Body of pancreas (tissue), 4 donors: ENCODE results near the gene ZNF773.

Experiments
- POLR2A ChIP-seq, 3 donors: fragments of 450-650 bp; IDR thresholded peaks; one replicate each; pipeline ENCODE4 v1.6.1; 2016; ENCODE audit warnings: antibody characterized with exemption in 3 of 3, mild to moderate bottlenecking in 2 of 3
- TF ChIP-seq, protein P1 (sequence below), 7 experiments: fragments of 450-650 bp in 4 of 7; fragments of 200-600 bp in 3 of 7; sonication (generic) in 3 of 7; IDR thresholded peaks; one replicate each; pipeline ENCODE4 v1.5.1; 2016 to 2019; ENCODE audit warnings: antibody characterized with exemption in 7 of 7

DNA sequence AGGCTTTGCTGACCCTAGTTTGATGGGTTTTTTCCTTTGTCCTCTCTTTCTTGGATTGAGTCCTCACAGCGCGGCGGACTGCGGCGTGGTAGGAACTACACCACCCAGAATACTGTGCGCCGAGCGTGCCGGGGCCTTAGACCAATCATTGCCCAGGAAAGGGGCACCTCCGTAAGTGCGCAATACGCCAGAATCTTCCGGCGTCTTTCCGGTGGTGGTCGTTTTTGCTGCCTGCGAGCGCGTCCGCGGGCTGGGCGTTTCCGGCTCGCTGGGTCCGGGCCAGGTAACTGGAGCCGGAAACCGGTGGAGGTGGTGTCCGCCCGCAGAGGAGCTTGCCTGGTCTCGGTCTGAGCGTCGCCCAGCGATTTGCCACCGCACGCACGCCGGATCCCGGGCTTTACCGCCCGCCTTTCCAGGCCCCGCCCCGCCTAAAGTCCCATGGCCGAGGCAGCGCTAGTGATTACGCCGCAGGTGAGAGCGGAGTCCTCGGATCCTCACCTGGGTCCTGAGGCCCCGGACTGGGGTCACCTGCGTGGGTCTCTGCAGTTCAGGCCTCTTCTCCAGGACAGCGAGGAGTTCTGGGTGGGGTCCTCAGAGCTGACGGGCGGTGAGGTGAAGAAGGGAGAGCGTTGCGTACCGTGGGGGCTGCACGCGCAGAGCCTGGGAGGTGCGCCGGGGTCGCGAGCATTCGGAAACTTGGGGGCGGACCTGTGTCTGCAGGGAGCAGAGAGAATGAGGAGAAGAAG lies 27.6 kb downstream of the ZNF773 start, which contains the start of gene ZNF549:
- TF ChIP-seq, protein P1, sequence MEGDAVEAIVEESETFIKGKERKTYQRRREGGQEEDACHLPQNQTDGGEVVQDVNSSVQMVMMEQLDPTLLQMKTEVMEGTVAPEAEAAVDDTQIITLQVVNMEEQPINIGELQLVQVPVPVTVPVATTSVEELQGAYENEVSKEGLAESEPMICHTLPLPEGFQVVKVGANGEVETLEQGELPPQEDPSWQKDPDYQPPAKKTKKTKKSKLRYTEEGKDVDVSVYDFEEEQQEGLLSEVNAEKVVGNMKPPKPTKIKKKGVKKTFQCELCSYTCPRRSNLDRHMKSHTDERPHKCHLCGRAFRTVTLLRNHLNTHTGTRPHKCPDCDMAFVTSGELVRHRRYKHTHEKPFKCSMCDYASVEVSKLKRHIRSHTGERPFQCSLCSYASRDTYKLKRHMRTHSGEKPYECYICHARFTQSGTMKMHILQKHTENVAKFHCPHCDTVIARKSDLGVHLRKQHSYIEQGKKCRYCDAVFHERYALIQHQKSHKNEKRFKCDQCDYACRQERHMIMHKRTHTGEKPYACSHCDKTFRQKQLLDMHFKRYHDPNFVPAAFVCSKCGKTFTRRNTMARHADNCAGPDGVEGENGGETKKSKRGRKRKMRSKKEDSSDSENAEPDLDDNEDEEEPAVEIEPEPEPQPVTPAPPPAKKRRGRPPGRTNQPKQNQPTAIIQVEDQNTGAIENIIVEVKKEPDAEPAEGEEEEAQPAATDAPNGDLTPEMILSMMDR (IDR thresholded peaks at IDR 0.05): peak in 1 of 7 experiments; percentile 12
- TF ChIP-seq POLR2A (IDR thresholded peaks at IDR 0.05): peak in 2 of 3 donors; percentile 53 to 54
